GM12865 (cell line): Measurements from ENCODE around the gene P3H4.

Experiments used
- DNase-seq: peaks from one replicate; pipeline ENCODE4 v3.0.0; 2010; ENCODE audit warnings: low read depth
- H3K4me3 ChIP-seq: 2 replicates; pipeline ENCODE4 v1.5.1; 2011; ENCODE audit warnings: mild to moderate bottlenecking, low read depth, low read length, control low read depth
- CTCF ChIP-seq: IDR thresholded peaks from 2 replicates; pipeline ENCODE4 v1.5.1; 2011; ENCODE audit warnings: low read length, control low read depth, low read depth, inconsistent platforms; ENCODE audit not compliant: insufficient read depth; ENCODE audit errors: missing control alignments

The P3H4 gene

GRCh38 chr17:41824086-41824485 is 12.3 kb upstream of the P3H4 start:
- no peak overlapping the region for H3K4me3 ChIP-seq
- no peak for DNase-seq
- no peak for TF ChIP-seq CTCF

- H3K4me3 ChIP-seq = no peak overlapping the region
- no peak for TF ChIP-seq CTCF
- DNase-seq = no peak
Observed at GRCh38 chr17:41823580-41823979, 11.8 kb upstream of the P3H4 start.

- TF ChIP-seq CTCF = no peak
- DNase-seq = no peak
- no peak overlapping the region for H3K4me3 ChIP-seq
Observed at GRCh38 chr17:41823141-41823524, 11.4 kb upstream of the P3H4 start.

GRCh38 chr17:41822216-41823140 is 10.7 kb upstream of the P3H4 start:
- no peak for TF ChIP-seq CTCF
- no peak for DNase-seq
- no peak overlapping the region for H3K4me3 ChIP-seq

- TF ChIP-seq CTCF = no peak
- no peak overlapping the region for H3K4me3 ChIP-seq
Observed at GRCh38 chr17:41821776-41822175, 10.0 kb upstream of the P3H4 start.

GRCh38 chr17:41818024-41818423 is 6.3 kb upstream of the P3H4 start:
- TF ChIP-seq CTCF = no peak
- no peak overlapping the region for H3K4me3 ChIP-seq

More at GRCh38 chr17:41821776-41822175, 10.0 kb upstream of the P3H4 start:
- no peak for DNase-seq

More at GRCh38 chr17:41818024-41818423, 6.3 kb upstream of the P3H4 start:
- DNase-seq = no peak
